ENCODE data around the gene POU2AF1. TPM values are rescaled to one million over a fixed set of nuclear protein-coding genes. Genes with fewer than 3 reads are reported as not detected.

POU2AF1 gene
- polyA plus RNA-seq, 3 donors from 2014 or later: 0.09 TPM; not detected in 2

GRCh38 chr11:111388420-111388819 is 9.3 kb upstream of the POU2AF1 start:
- H3K36me3 Mint-ChIP-seq: no peaks in the 10 kb centered on the region

GRCh38 chr11:111387363-111387762 is 8.3 kb upstream of the POU2AF1 start:
- Mint-ChIP-seq H3K9me3 (no peaks in the 10 kb centered on the region), H3K36me3 (no peaks in the 10 kb centered on the region), H3K27me3 (ENCODE audit: low read depth in 3 of 3) (peaks cover 1 to 9% (median 2%) of the 10 kb centered on the region in 3 donors), H3K27ac (no peak overlapping the region), H3K4me3 (no peak overlapping the region), H3K4me1 (no peaks in the 10 kb centered on the region)
- no peak for DNase-seq

More at GRCh38 chr11:111388420-111388819, 9.3 kb upstream of the POU2AF1 start:
- Mint-ChIP-seq H3K27me3 (ENCODE audit: low read depth in 3 of 3) (peaks cover 1 to 9% (median 2%) of the 10 kb centered on the region in 3 donors), H3K27ac (no peak overlapping the region), H3K9me3 (no peaks in the 10 kb centered on the region), H3K4me3 (no peak overlapping the region), H3K4me1 (no peaks in the 10 kb centered on the region)
- no peak for DNase-seq

GRCh38 chr11:111386611-111387150 is 7.6 kb upstream of the POU2AF1 start:
- Mint-ChIP-seq H3K36me3 (no peaks in the 10 kb centered on the region), H3K9me3 (no peaks in the 10 kb centered on the region), H3K27me3 (ENCODE audit: low read depth in 3 of 3) (peaks cover 1 to 9% (median 2%) of the 10 kb centered on the region in 3 donors), H3K4me1 (no peaks in the 10 kb centered on the region), H3K4me3 (no peak overlapping the region), H3K27ac (no peak overlapping the region)
- DNase-seq: no peak

GRCh38 chr11:111384494-111384893 is 5.4 kb upstream of the POU2AF1 start:
- no peak overlapping the region for H3K27ac Mint-ChIP-seq
- H3K4me1 Mint-ChIP-seq: no peaks in the 10 kb centered on the region
- no peaks in the 10 kb centered on the region for H3K36me3 Mint-ChIP-seq
- no peak for DNase-seq
- no peaks in the 10 kb centered on the region for H3K9me3 Mint-ChIP-seq
- H3K27me3 Mint-ChIP-seq (ENCODE audit: low read depth in 3 of 3): peaks cover 4 to 12% (median 6%) of the 10 kb centered on the region in 3 donors
- H3K4me3 Mint-ChIP-seq: no peak overlapping the region

GRCh38 chr11:111382451-111382850 is 3.4 kb upstream of the POU2AF1 start:
- Mint-ChIP-seq H3K4me1 (no peaks in the 10 kb centered on the region), H3K4me3 (no peak overlapping the region), H3K27me3 (ENCODE audit: low read depth in 3 of 3) (peaks cover 5 to 14% (median 6%) of the 10 kb centered on the region in 3 donors), H3K27ac (no peak overlapping the region), H3K9me3 (no peaks in the 10 kb centered on the region), H3K36me3 (no peaks in the 10 kb centered on the region)
- no peak for DNase-seq

GRCh38 chr11:111379602-111380136 is 594 bp upstream of the POU2AF1 start:
- Mint-ChIP-seq H3K4me1 (no peaks in the 10 kb centered on the region), H3K9me3 (no peaks in the 10 kb centered on the region), H3K4me3 (no peak overlapping the region), H3K36me3 (no peaks in the 10 kb centered on the region), H3K27ac (no peak overlapping the region), H3K27me3 (ENCODE audit: low read depth in 3 of 3) (peaks cover 5 to 14% (median 6%) of the 10 kb centered on the region in 3 donors)
- DNase-seq: no peak

GRCh38 chr11:111378185-111378860 is 752 bp downstream of the POU2AF1 start:
- H3K27ac Mint-ChIP-seq: no peak overlapping the region
- H3K27me3 Mint-ChIP-seq (ENCODE audit: low read depth in 3 of 3): peaks cover 4 to 10% (median 5%) of the 10 kb centered on the region in 3 donors
- no peaks in the 10 kb centered on the region for H3K36me3 Mint-ChIP-seq
- H3K9me3 Mint-ChIP-seq: no peaks in the 10 kb centered on the region
- H3K4me1 Mint-ChIP-seq: no peaks in the 10 kb centered on the region
- DNase-seq: no peak
- H3K4me3 Mint-ChIP-seq: no peak overlapping the region

GRCh38 chr11:111376181-111376871 is 2.7 kb downstream of the POU2AF1 start:
- no peaks in the 10 kb centered on the region for H3K9me3 Mint-ChIP-seq
- H3K27ac Mint-ChIP-seq: no peak overlapping the region
- H3K4me3 Mint-ChIP-seq: no peak overlapping the region
- H3K36me3 Mint-ChIP-seq: no peaks in the 10 kb centered on the region
- no peaks in the 10 kb centered on the region for H3K4me1 Mint-ChIP-seq
- peaks cover 4 to 15% (median 5%) of the 10 kb centered on the region in 3 donors for H3K27me3 Mint-ChIP-seq (ENCODE audit: low read depth in 3 of 3)
- no peak for DNase-seq

GRCh38 chr11:111373590-111373989 is 5.5 kb downstream of the POU2AF1 start:
- Mint-ChIP-seq H3K9me3 (no peaks in the 10 kb centered on the region), H3K27me3 (ENCODE audit: low read depth in 3 of 3) (peaks cover 0 to 11% (median 2%) of the 10 kb centered on the region in 3 donors), H3K27ac (no peak overlapping the region), H3K36me3 (no peaks in the 10 kb centered on the region), H3K4me1 (no peaks in the 10 kb centered on the region), H3K4me3 (no peak overlapping the region)
- DNase-seq: no peak

GRCh38 chr11:111372538-111372937 is 6.5 kb downstream of the POU2AF1 start:
- DNase-seq: no peak
- no peaks in the 10 kb centered on the region for H3K9me3 Mint-ChIP-seq
- peaks cover 0 to 10% (median 2%) of the 10 kb centered on the region in 3 donors for H3K27me3 Mint-ChIP-seq (ENCODE audit: low read depth in 3 of 3)
- no peak overlapping the region for H3K4me3 Mint-ChIP-seq
- H3K4me1 Mint-ChIP-seq: no peaks in the 10 kb centered on the region
- H3K36me3 Mint-ChIP-seq: no peaks in the 10 kb centered on the region
- no peak overlapping the region for H3K27ac Mint-ChIP-seq

GRCh38 chr11:111370902-111371578 is 8.0 kb downstream of the POU2AF1 start:
- Mint-ChIP-seq H3K27ac (no peak overlapping the region), H3K4me1 (no peaks in the 10 kb centered on the region), H3K36me3 (no peaks in the 10 kb centered on the region)

GRCh38 chr11:111370270-111370901 is 8.7 kb downstream of the POU2AF1 start:
- Mint-ChIP-seq H3K4me1 (no peaks in the 10 kb centered on the region), H3K27me3 (ENCODE audit: low read depth in 3 of 3) (peaks cover 2 to 12% (median 2%) of the 10 kb centered on the region in 3 donors), H3K36me3 (no peaks in the 10 kb centered on the region), H3K4me3 (no peak overlapping the region), H3K9me3 (no peaks in the 10 kb centered on the region), H3K27ac (no peak overlapping the region)
- DNase-seq: no peak

More at GRCh38 chr11:111370902-111371578, 8.0 kb downstream of the POU2AF1 start:
- DNase-seq: no peak
- H3K27me3 Mint-ChIP-seq (ENCODE audit: low read depth in 3 of 3): peaks cover 2 to 12% (median 2%) of the 10 kb centered on the region in 3 donors
- no peaks in the 10 kb centered on the region for H3K9me3 Mint-ChIP-seq
- H3K4me3 Mint-ChIP-seq: no peak overlapping the region

- Mint-ChIP-seq H3K27me3 (ENCODE audit: low read depth in 3 of 3) (peaks cover 2 to 13% (median 2%) of the 10 kb centered on the region in 3 donors), H3K4me3 (no peak overlapping the region), H3K4me1 (no peaks in the 10 kb centered on the region), H3K9me3 (no peaks in the 10 kb centered on the region), H3K27ac (no peak overlapping the region), H3K36me3 (no peaks in the 10 kb centered on the region)
- no peak for DNase-seq
Measured at GRCh38 chr11:111368285-111368560, 10.9 kb downstream of the POU2AF1 start.
